Fibroblast of lung (primary cell): ENCODE data around the gene POR. TPM values are rescaled to one million over a fixed set of nuclear protein-coding genes. Genes with fewer than 3 reads are reported as not detected.
"Not testable (repeated sequence)": the region's sequence is repeated elsewhere in the genome, so short reads cannot be mapped to it uniquely, and the experiment has no call there.

Experiments
- DNase-seq, 2 donors: peaks; one replicate each; pipeline versions ENCODE4 v3.0.0 to v3.0.0-alpha.2; 2010; ENCODE audit warnings: low read depth in 2 of 2
- H2AFZ ChIP-seq: 2 replicates; pipeline ENCODE4 v1.5.1; 2012; ENCODE audit warnings: low read length, control low read depth, inconsistent platforms
- H3K27ac ChIP-seq: 2 replicates; pipeline ENCODE4 v1.5.1; 2011; ENCODE audit warnings: low read length, control low read depth; ENCODE audit not compliant: insufficient read depth
- H3K27me3 ChIP-seq: 2 replicates; pipeline ENCODE4 v1.5.1; 2011; ENCODE audit warnings: mild to moderate bottlenecking, low read length; ENCODE audit not compliant: control insufficient read depth, insufficient read depth
- H3K36me3 ChIP-seq: 2 replicates; pipeline ENCODE4 v1.5.1; 2011; ENCODE audit warnings: low read length; ENCODE audit not compliant: control insufficient read depth, insufficient read depth
- H3K4me1 ChIP-seq: 2 replicates; pipeline ENCODE4 v1.5.1; 2011; ENCODE audit warnings: low read length; ENCODE audit not compliant: control insufficient read depth, insufficient read depth; ENCODE audit errors: extremely low read depth
- H3K4me2 ChIP-seq: 2 replicates; pipeline ENCODE4 v1.5.1; 2011; ENCODE audit warnings: low read length, control low read depth; ENCODE audit not compliant: insufficient read depth; ENCODE audit errors: extremely low read depth
- H3K4me3 ChIP-seq, 4 experiments: fragments of 200-600 bp in 1 of 4; sonication (generic) in 1 of 4; replicated peaks in 1 of 4; 2 replicates each; pipeline ENCODE4 v1.5.1; 2011 to 2016; ENCODE audit warnings: low read length in 4 of 4, low read depth in 3 of 4, mild to moderate bottlenecking in 3 of 4, control low read depth in 2 of 4, inconsistent platforms in 1 of 4, mixed read lengths in 1 of 4; ENCODE audit not compliant: insufficient read depth in 1 of 4; ENCODE audit errors: control extremely low read depth in 1 of 4
- H3K79me2 ChIP-seq: 2 replicates; pipeline ENCODE4 v1.5.1; 2012; ENCODE audit warnings: mild to moderate bottlenecking, low read length, inconsistent platforms; ENCODE audit not compliant: control insufficient read depth, insufficient read depth
- H3K9ac ChIP-seq: 2 replicates; pipeline ENCODE4 v1.5.1; 2011; ENCODE audit warnings: mild to moderate bottlenecking, low read length, control low read depth; ENCODE audit not compliant: insufficient read depth
- H3K9me3 ChIP-seq: 2 replicates; pipeline ENCODE4 v1.5.1; 2012; ENCODE audit warnings: low read depth, low read length; ENCODE audit not compliant: control insufficient read depth, insufficient read depth
- H4K20me1 ChIP-seq: 2 replicates; pipeline ENCODE4 v1.5.1; 2011; ENCODE audit warnings: low read length; ENCODE audit not compliant: control insufficient read depth, insufficient read depth; ENCODE audit errors: extremely low read depth
- EZH2 ChIP-seq: IDR thresholded peaks from 2 replicates; pipeline ENCODE4 v1.5.1; 2012; ENCODE audit warnings: low read length, control low read depth, mild to moderate bottlenecking; ENCODE audit errors: missing control alignments
- polyA plus RNA-seq, 2 donors: library from polyadenylated mRNA; depleted of rRNA in 1 of 2; stranded (reverse) in 1 of 2; unstranded in 1 of 2; fragments of >200 nt; gene quantifications; 2 replicates each; pipeline ENCODE4 v1.2.1, GENCODE V29; 2011 to 2012; ENCODE audit warnings: missing spikeins in 1 of 2
- total RNA-seq: library from RNA; depleted of rRNA; stranded (reverse); fragments of >200 nt; gene quantifications from 2 replicates; pipeline ENCODE4 v1.2.1, GENCODE V29; 2014
- TF ChIP-seq, protein P1 (sequence below), 2 donors: IDR thresholded peaks in 1 of 2; conservative IDR thresholded peaks in 1 of 2; 1 replicate in 1 of 2; 2 replicates in 1 of 2; pipeline ENCODE4 v1.5.1; 2011 to 2012; ENCODE audit warnings: low read length in 2 of 2, control low read depth in 1 of 2, inconsistent platforms in 1 of 2, low read depth in 1 of 2, mild to moderate bottlenecking in 1 of 2

Gene POR
- total and polyA plus RNA-seq, 2 donors (not counting 1 experiment from before 2014, with no cell fraction given) = 36.2 to 207 TPM

DNA sequence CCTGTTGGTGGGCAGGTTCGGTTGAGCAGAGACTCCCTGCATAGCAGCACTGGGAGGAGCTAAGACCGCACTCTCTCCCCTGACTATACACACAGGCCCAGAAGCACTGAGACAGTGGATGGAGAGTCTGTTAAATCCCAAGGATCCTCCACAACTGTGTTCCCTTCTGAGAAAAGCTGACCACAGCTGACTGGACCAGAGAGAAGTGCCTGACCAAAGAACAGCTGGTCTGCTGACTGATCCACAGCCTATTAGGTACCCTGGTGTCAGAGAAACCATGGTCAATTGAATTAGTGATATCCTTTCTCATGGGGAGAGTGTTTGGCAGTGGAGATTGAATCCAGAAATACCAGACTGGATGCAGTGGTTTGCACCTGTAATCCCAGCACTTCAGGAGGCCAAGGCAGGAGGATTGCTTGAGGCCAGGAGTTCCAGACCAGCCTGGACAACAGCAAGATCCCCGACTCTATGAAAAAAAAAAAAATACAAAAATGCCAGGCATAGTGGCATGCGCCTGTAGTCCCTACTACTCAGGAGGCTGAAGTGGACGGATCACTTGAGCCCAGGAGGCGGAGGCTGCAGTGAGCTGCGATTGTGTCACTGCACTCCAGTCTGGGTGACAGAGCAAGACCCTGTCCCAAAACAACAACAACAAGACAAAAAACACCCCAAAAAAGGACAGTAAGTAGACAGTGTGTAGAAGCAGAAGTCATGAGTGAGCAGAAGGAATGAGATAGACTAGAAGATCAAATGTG lies 107.2 kb downstream of the POR start:
- no peak for TF ChIP-seq EZH2
- TF ChIP-seq, protein P1, sequence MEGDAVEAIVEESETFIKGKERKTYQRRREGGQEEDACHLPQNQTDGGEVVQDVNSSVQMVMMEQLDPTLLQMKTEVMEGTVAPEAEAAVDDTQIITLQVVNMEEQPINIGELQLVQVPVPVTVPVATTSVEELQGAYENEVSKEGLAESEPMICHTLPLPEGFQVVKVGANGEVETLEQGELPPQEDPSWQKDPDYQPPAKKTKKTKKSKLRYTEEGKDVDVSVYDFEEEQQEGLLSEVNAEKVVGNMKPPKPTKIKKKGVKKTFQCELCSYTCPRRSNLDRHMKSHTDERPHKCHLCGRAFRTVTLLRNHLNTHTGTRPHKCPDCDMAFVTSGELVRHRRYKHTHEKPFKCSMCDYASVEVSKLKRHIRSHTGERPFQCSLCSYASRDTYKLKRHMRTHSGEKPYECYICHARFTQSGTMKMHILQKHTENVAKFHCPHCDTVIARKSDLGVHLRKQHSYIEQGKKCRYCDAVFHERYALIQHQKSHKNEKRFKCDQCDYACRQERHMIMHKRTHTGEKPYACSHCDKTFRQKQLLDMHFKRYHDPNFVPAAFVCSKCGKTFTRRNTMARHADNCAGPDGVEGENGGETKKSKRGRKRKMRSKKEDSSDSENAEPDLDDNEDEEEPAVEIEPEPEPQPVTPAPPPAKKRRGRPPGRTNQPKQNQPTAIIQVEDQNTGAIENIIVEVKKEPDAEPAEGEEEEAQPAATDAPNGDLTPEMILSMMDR (conservative IDR thresholded peaks at IDR 0.05 in 1 of 2, IDR thresholded peaks at IDR 0.05 in 1 of 2; ENCODE audit: low read depth in 1 of 2, low read length in 2 of 2) = no peak
- Histone ChIP-seq H3K36me3 (no peaks in the 10 kb centered on the region), H3K27me3 (no peaks in the 10 kb centered on the region), H3K27ac (no peak overlapping the region), H2AFZ (no peak overlapping the region), H3K4me1 (no peaks in the 10 kb centered on the region), H3K4me3 (no peak overlapping the region), H3K79me2 (no peaks in the 10 kb centered on the region), H3K9ac (no peak overlapping the region), H3K9me3 (no peaks in the 10 kb centered on the region), H4K20me1 (no peaks in the 10 kb centered on the region), H3K4me2 (no peak overlapping the region)
- DNase-seq = no peak

DNA sequence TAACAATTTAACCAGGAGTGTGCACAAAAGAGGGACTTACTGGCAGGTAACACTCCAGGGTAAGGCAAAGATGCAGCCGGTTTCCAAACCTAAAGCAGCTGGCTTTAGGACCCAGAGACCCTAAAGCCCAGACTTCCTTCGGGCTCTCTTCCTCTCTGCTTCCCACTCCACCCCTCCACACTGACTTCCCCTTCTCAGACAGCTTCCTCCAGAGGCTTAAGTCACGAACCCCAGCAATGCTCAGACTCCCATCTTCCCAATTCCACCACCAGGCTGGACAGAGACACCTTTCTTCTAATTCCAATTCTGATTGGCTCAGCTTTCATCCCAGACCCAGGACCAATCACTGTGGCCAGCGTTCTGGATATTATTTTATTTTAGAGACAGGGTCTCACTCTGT lies 108.0 kb downstream of the POR start:
- Histone ChIP-seq H3K4me3 (no peak overlapping the region), H3K4me2 (no peak overlapping the region), H2AFZ (no peak overlapping the region), H3K27me3 (no peaks in the 10 kb centered on the region), H3K9ac (no peak overlapping the region), H3K79me2 (no peaks in the 10 kb centered on the region), H3K36me3 (no peaks in the 10 kb centered on the region), H3K27ac (no peak overlapping the region), H4K20me1 (no peaks in the 10 kb centered on the region), H3K9me3 (no peaks in the 10 kb centered on the region), H3K4me1 (no peaks in the 10 kb centered on the region)
- DNase-seq = no peak
- TF ChIP-seq, protein P1 (conservative IDR thresholded peaks at IDR 0.05 in 1 of 2, IDR thresholded peaks at IDR 0.05 in 1 of 2; ENCODE audit: low read depth in 1 of 2, low read length in 2 of 2) = no peak
- no peak for TF ChIP-seq EZH2

DNA sequence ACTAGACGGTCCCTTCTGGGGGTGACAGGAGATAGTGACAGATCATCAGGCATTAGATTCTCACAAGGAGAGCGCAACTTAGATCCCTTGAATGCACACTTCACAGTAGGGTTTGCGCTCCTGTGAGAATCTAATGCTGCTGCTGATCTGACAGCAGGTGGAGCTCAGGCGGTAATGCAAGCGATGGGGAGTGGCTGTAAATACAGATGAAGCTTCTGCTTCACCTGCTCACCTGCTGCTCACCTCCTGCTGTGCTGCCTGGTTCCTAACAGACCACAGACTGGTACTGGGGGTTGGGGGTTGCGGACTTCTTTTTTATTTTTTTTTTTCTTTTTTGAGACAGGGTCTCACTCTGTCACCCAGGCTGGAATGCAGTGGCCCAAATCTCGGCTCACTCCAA lies 114.7 kb downstream of the POR start:
- not testable (repeated sequence) for H3K9me3 ChIP-seq, H2AFZ ChIP-seq, H3K4me2 ChIP-seq, H3K36me3 ChIP-seq, H3K79me2 ChIP-seq, H3K27ac ChIP-seq, H4K20me1 ChIP-seq, H3K9ac ChIP-seq, H3K4me1 ChIP-seq, DNase-seq, H3K27me3 ChIP-seq, H3K4me3 ChIP-seq
